Loucy (cell line): ENCODE measurements around the gene TLK2.

Source experiments
- H2AFZ ChIP-seq: fragments of 200-600 bp; sonication (generic); 2 replicates; pipeline ENCODE4 v1.6.0; 2016; ENCODE audit warnings: antibody characterized with exemption, mild to moderate bottlenecking, low read length, moderate library complexity
- H3F3A ChIP-seq: fragments of 200-600 bp; 2 replicates; pipeline ENCODE4 v1.6.0; 2016; ENCODE audit warnings: antibody characterized with exemption, low read depth, mild to moderate bottlenecking
- H3K27me3 ChIP-seq: fragments of 200-600 bp; sonication (generic); 2 replicates; pipeline ENCODE4 v1.6.1; 2014; ENCODE audit warnings: low read length, mild to moderate bottlenecking; ENCODE audit not compliant: insufficient read depth, poor library complexity, severe bottlenecking
- H3K36me3 ChIP-seq: fragments of 200-600 bp; sonication (generic); 2 replicates; pipeline ENCODE4 v1.6.1; 2016; ENCODE audit warnings: low read length; ENCODE audit not compliant: insufficient read depth
- H3K4me1 ChIP-seq: fragments of 200-600 bp; sonication (generic); 2 replicates; pipeline ENCODE4 v1.5.1; 2014; ENCODE audit warnings: low read length, mild to moderate bottlenecking; ENCODE audit not compliant: insufficient read depth, poor library complexity, severe bottlenecking
- H3K4me2 ChIP-seq: fragments of 200-600 bp; sonication (generic); 2 replicates; pipeline ENCODE4 v1.6.0; 2014; ENCODE audit warnings: antibody characterized with exemption, low read length, low read depth, mild to moderate bottlenecking; ENCODE audit not compliant: poor library complexity, severe bottlenecking
- H3K4me3 ChIP-seq: fragments of 200-600 bp; sonication (generic); 2 replicates; pipeline ENCODE4 v1.5.1; 2014; ENCODE audit warnings: low read length, mild to moderate bottlenecking, mixed read lengths; ENCODE audit not compliant: poor library complexity, severe bottlenecking
- H3K79me2 ChIP-seq: fragments of 200-600 bp; sonication (generic); 2 replicates; pipeline ENCODE4 v1.6.1; 2014; ENCODE audit warnings: low read length; ENCODE audit not compliant: insufficient read depth
- H3K9ac ChIP-seq: fragments of 200-600 bp; sonication (generic); 2 replicates; pipeline ENCODE4 v1.6.0; 2014; ENCODE audit warnings: mild to moderate bottlenecking, low read depth, low read length, moderate library complexity; ENCODE audit not compliant: poor library complexity, severe bottlenecking
- H3K9me2 ChIP-seq: fragments of 200-600 bp; sonication (generic); replicated peaks from 2 replicates; pipeline ENCODE4 v1.6.1; 2016; ENCODE audit warnings: low read depth, low read length, mixed read lengths
- H3K9me3 ChIP-seq: fragments of 200-600 bp; sonication (generic); 2 replicates; pipeline ENCODE4 v1.6.1; 2014; ENCODE audit warnings: mild to moderate bottlenecking, antibody characterized with exemption, low read length, low read depth; ENCODE audit not compliant: insufficient read depth
- H4K20me1 ChIP-seq: fragments of 200-600 bp; sonication (generic); 2 replicates; pipeline ENCODE4 v1.6.0; 2014; ENCODE audit warnings: antibody characterized with exemption, low read length, mild to moderate bottlenecking; ENCODE audit not compliant: insufficient read depth, poor library complexity, severe bottlenecking
- EZH2phosphoT487 ChIP-seq: fragments of 200-600 bp; IDR thresholded peaks from 2 replicates; pipeline ENCODE4 v1.6.1; 2018; ENCODE audit warnings: antibody characterized with exemption, mild to moderate bottlenecking, moderate library complexity, borderline replicate concordance
- TF ChIP-seq, protein P1 (sequence below): fragments of 200-600 bp; sonication (generic); conservative IDR thresholded peaks from 2 replicates; pipeline ENCODE4 v1.5.1; 2014; ENCODE audit warnings: mild to moderate bottlenecking, antibody characterized with exemption, low read length

Gene TLK2

GRCh38 chr17:62572888-62573401 lies 94.3 kb downstream of the TLK2 start:
- no peaks in the 10 kb centered on the region for H4K20me1 ChIP-seq
- H3K9me3 ChIP-seq = no peaks in the 10 kb centered on the region
- no peak overlapping the region for H3K4me3 ChIP-seq
- H3K79me2 ChIP-seq = no peaks in the 10 kb centered on the region
- no peaks in the 10 kb centered on the region for H3K27me3 ChIP-seq
- TF ChIP-seq, protein P1, sequence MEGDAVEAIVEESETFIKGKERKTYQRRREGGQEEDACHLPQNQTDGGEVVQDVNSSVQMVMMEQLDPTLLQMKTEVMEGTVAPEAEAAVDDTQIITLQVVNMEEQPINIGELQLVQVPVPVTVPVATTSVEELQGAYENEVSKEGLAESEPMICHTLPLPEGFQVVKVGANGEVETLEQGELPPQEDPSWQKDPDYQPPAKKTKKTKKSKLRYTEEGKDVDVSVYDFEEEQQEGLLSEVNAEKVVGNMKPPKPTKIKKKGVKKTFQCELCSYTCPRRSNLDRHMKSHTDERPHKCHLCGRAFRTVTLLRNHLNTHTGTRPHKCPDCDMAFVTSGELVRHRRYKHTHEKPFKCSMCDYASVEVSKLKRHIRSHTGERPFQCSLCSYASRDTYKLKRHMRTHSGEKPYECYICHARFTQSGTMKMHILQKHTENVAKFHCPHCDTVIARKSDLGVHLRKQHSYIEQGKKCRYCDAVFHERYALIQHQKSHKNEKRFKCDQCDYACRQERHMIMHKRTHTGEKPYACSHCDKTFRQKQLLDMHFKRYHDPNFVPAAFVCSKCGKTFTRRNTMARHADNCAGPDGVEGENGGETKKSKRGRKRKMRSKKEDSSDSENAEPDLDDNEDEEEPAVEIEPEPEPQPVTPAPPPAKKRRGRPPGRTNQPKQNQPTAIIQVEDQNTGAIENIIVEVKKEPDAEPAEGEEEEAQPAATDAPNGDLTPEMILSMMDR = no peak
- no peak for TF ChIP-seq EZH2phosphoT487
- no peak overlapping the region for H3K9ac ChIP-seq
- H3K36me3 ChIP-seq = peaks cover 74% of the 10 kb centered on the region; the same call in 1 of the 2 replicates
- H3K9me2 ChIP-seq = no peaks in the 10 kb centered on the region
- H3F3A ChIP-seq = no peaks in the 10 kb centered on the region
- H3K4me2 ChIP-seq = no peak overlapping the region
- no peak overlapping the region for H2AFZ ChIP-seq
- no peaks in the 10 kb centered on the region for H3K4me1 ChIP-seq

DNA sequence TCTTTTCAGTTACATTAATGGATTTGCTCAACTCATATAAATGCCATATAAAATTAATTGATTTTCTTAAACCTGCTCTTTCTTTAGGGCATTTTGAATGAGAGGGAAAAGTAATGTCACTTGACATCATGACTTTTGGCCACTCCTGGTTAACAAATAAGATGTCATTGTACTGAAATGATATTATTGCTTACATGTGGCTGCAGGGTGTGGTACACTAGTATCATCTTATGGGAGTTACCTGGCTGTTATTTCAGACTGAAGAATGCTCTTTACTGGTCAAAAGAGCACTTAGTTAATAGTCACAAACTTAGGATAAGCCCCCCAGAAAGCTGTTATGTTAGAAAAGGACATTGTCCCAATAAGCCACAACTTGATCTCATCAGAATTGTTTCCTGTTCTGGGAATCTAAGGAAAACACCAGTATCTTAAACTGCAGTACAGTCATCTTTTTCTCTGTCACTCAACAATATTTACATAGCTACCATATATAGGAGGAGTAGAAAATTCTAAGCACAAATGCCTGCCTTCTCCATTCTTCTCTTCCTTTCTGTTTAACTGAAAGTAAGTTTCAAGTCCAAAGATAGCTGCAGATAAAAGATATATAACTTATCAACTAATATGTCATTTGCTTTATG lies 95.0 kb downstream of the TLK2 start:
- H4K20me1 ChIP-seq = no peaks in the 10 kb centered on the region
- no peaks in the 10 kb centered on the region for H3F3A ChIP-seq
- no peak overlapping the region for H3K4me2 ChIP-seq
- H3K9me2 ChIP-seq = no peaks in the 10 kb centered on the region
- H3K4me3 ChIP-seq = no peak overlapping the region
- TF ChIP-seq EZH2phosphoT487 = no peak
- TF ChIP-seq, protein P1 = no peak
- H3K79me2 ChIP-seq = no peaks in the 10 kb centered on the region
- no peaks in the 10 kb centered on the region for H3K27me3 ChIP-seq
- H3K4me1 ChIP-seq = no peaks in the 10 kb centered on the region
- no peak overlapping the region for H2AFZ ChIP-seq
- H3K9ac ChIP-seq = no peak overlapping the region
- peaks cover 80% of the 10 kb centered on the region; the same call in 1 of the 2 replicates for H3K36me3 ChIP-seq
- H3K9me3 ChIP-seq = no peaks in the 10 kb centered on the region

- H3F3A ChIP-seq = no peaks in the 10 kb centered on the region
- no peak overlapping the region for H3K4me3 ChIP-seq
- no peak overlapping the region for H2AFZ ChIP-seq
- H3K79me2 ChIP-seq = no peaks in the 10 kb centered on the region
- H3K9me3 ChIP-seq = no peaks in the 10 kb centered on the region
- H3K9me2 ChIP-seq = no peaks in the 10 kb centered on the region
- H3K27me3 ChIP-seq = no peaks in the 10 kb centered on the region
- H3K4me2 ChIP-seq = no peak overlapping the region
- H3K36me3 ChIP-seq = peaks cover 66% of the 10 kb centered on the region; the same call in 1 of the 2 replicates
- no peaks in the 10 kb centered on the region for H3K4me1 ChIP-seq
- no peak overlapping the region for H3K9ac ChIP-seq
- TF ChIP-seq, protein P1 = no peak
- TF ChIP-seq EZH2phosphoT487 = no peak
- no peaks in the 10 kb centered on the region for H4K20me1 ChIP-seq
Observed at GRCh38 chr17:62576382-62576781, 97.8 kb downstream of the TLK2 start.
